Measurements from ENCODE around the gene P4HA2. TPM values are rescaled to one million over a fixed set of nuclear protein-coding genes. Genes with fewer than 3 reads are reported as not detected.

The P4HA2 gene
- total and polyA plus RNA-seq, 2 experiments from 2014 or later = 5.9 to 8.0 TPM

DNA sequence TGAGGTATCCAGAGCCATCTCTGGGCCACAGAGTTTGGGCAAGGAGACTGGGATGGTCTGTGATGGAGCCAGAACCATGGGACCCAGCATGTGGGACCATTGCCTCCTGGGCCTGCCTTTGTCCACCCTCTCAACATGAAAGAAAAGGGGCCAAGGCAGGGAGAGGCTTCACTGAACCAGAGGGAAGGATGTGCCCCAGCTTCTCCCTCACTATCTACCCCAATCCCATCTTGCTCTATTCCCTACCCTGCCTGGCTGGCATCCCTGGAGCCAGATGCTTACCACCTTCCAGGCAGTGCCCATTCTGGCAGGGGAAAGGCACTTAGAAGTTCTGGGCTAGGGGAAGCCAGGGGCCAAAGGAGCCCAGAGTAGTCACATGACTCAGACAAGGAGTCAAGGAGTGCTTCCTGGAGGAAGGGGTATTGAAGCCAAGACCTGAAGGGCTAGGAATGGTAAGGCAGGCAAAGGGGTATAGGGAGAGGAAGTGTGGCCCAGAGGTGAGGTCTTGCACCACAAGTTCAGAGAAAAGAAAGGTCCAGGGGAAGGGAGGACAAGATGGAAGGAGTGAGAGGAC lies 39.6 kb upstream of the P4HA2 start:
- ATAC-seq = no peak
- no peak overlapping the region for H3K4me2 ChIP-seq
- no peaks in the 10 kb centered on the region for H3K9me2 ChIP-seq (ENCODE audit: insufficient read depth)
- no peak for DNase-seq (ENCODE audit: low spot score)
- Mint-ChIP-seq H3K4me1 (no peaks in the 10 kb centered on the region), H3K27me3 (ENCODE audit: insufficient read depth, low read depth, poor library complexity) (peaks cover 4% of the 10 kb centered on the region), H3K9me3 (no peaks in the 10 kb centered on the region), H3K27ac (no peak overlapping the region), H3K4me3 (no peak overlapping the region), H3K36me3 (ENCODE audit: low read depth) (no peaks in the 10 kb centered on the region)
- no peaks in the 10 kb centered on the region for H3K4me1 ChIP-seq (ENCODE audit: insufficient read depth)
- H2AFZ ChIP-seq = no peak overlapping the region
- no peaks in the 10 kb centered on the region for H3K79me2 ChIP-seq (replicated peaks; ENCODE audit: insufficient read depth)
- H3F3A ChIP-seq (replicated peaks; ENCODE audit: low read depth) = peaks cover 3% of the 10 kb centered on the region; the same call in 1 of the 2 replicates
- no peak overlapping the region for H3K4me3 ChIP-seq
- H4K20me1 ChIP-seq (replicated peaks; ENCODE audit: insufficient read depth) = no peaks in the 10 kb centered on the region
- no peak for TF ChIP-seq ZNF114 (CRISPR knock-in tag; IDR thresholded peaks at IDR 0.05)
- no peak for TF ChIP-seq EZH2 (IDR thresholded peaks at IDR 0.05; ENCODE audit: low read depth, unreplicated experiment)
- TF ChIP-seq POLR2AphosphoS5 (IDR thresholded peaks at IDR 0.05; ENCODE audit: low read depth) = no peak
- TF ChIP-seq, protein P1, sequence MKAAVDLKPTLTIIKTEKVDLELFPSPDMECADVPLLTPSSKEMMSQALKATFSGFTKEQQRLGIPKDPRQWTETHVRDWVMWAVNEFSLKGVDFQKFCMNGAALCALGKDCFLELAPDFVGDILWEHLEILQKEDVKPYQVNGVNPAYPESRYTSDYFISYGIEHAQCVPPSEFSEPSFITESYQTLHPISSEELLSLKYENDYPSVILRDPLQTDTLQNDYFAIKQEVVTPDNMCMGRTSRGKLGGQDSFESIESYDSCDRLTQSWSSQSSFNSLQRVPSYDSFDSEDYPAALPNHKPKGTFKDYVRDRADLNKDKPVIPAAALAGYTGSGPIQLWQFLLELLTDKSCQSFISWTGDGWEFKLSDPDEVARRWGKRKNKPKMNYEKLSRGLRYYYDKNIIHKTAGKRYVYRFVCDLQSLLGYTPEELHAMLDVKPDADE (IDR thresholded peaks at IDR 0.05) = no peak
- TF ChIP-seq, protein P2, sequence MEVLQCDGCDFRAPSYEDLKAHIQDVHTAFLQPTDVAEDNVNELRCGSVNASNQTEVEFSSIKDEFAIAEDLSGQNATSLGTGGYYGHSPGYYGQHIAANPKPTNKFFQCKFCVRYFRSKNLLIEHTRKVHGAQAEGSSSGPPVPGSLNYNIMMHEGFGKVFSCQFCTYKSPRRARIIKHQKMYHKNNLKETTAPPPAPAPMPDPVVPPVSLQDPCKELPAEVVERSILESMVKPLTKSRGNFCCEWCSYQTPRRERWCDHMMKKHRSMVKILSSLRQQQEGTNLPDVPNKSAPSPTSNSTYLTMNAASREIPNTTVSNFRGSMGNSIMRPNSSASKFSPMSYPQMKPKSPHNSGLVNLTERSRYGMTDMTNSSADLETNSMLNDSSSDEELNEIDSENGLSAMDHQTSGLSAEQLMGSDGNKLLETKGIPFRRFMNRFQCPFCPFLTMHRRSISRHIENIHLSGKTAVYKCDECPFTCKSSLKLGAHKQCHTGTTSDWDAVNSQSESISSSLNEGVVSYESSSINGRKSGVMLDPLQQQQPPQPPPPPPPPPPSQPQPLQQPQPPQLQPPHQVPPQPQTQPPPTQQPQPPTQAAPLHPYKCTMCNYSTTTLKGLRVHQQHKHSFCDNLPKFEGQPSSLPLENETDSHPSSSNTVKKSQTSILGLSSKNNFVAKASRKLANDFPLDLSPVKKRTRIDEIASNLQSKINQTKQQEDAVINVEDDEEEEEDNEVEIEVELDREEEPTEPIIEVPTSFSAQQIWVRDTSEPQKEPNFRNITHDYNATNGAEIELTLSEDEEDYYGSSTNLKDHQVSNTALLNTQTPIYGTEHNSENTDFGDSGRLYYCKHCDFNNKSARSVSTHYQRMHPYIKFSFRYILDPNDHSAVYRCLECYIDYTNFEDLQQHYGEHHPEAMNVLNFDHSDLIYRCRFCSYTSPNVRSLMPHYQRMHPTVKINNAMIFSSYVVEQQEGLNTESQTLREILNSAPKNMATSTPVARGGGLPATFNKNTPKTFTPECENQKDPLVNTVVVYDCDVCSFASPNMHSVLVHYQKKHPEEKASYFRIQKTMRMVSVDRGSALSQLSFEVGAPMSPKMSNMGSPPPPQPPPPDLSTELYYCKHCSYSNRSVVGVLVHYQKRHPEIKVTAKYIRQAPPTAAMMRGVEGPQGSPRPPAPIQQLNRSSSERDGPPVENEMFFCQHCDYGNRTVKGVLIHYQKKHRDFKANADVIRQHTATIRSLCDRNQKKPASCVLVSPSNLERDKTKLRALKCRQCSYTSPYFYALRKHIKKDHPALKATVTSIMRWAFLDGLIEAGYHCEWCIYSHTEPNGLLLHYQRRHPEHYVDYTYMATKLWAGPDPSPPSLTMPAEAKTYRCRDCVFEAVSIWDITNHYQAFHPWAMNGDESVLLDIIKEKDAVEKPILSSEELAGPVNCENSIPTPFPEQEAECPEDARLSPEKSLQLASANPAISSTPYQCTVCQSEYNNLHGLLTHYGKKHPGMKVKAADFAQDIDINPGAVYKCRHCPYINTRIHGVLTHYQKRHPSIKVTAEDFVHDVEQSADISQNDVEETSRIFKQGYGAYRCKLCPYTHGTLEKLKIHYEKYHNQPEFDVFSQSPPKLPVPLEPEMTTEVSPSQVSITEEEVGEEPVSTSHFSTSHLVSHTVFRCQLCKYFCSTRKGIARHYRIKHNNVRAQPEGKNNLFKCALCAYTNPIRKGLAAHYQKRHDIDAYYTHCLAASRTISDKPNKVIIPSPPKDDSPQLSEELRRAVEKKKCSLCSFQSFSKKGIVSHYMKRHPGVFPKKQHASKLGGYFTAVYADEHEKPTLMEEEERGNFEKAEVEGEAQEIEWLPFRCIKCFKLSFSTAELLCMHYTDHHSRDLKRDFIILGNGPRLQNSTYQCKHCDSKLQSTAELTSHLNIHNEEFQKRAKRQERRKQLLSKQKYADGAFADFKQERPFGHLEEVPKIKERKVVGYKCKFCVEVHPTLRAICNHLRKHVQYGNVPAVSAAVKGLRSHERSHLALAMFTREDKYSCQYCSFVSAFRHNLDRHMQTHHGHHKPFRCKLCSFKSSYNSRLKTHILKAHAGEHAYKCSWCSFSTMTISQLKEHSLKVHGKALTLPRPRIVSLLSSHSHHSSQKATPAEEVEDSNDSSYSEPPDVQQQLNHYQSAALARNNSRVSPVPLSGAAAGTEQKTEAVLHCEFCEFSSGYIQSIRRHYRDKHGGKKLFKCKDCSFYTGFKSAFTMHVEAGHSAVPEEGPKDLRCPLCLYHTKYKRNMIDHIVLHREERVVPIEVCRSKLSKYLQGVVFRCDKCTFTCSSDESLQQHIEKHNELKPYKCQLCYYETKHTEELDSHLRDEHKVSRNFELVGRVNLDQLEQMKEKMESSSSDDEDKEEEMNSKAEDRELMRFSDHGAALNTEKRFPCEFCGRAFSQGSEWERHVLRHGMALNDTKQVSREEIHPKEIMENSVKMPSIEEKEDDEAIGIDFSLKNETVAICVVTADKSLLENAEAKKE (CRISPR knock-in tag; IDR thresholded peaks at IDR 0.05) = no peak
- no peak for TF ChIP-seq JUNB (IDR thresholded peaks at IDR 0.05; ENCODE audit: unreplicated experiment)
- no peak for TF ChIP-seq CREB1 (CRISPR knock-in tag; IDR thresholded peaks at IDR 0.05; ENCODE audit: low read depth)
- TF ChIP-seq ZNF331 (CRISPR knock-in tag; IDR thresholded peaks at IDR 0.05; ENCODE audit: low read depth) = no peak
- no peak for TF ChIP-seq NANOG (IDR thresholded peaks at IDR 0.05; ENCODE audit: borderline replicate concordance)
- TF ChIP-seq, protein P3, sequence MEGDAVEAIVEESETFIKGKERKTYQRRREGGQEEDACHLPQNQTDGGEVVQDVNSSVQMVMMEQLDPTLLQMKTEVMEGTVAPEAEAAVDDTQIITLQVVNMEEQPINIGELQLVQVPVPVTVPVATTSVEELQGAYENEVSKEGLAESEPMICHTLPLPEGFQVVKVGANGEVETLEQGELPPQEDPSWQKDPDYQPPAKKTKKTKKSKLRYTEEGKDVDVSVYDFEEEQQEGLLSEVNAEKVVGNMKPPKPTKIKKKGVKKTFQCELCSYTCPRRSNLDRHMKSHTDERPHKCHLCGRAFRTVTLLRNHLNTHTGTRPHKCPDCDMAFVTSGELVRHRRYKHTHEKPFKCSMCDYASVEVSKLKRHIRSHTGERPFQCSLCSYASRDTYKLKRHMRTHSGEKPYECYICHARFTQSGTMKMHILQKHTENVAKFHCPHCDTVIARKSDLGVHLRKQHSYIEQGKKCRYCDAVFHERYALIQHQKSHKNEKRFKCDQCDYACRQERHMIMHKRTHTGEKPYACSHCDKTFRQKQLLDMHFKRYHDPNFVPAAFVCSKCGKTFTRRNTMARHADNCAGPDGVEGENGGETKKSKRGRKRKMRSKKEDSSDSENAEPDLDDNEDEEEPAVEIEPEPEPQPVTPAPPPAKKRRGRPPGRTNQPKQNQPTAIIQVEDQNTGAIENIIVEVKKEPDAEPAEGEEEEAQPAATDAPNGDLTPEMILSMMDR (conservative IDR thresholded peaks at IDR 0.05; ENCODE audit: low read depth in 2 of 2) = no peak
- TF ChIP-seq, protein P4, sequence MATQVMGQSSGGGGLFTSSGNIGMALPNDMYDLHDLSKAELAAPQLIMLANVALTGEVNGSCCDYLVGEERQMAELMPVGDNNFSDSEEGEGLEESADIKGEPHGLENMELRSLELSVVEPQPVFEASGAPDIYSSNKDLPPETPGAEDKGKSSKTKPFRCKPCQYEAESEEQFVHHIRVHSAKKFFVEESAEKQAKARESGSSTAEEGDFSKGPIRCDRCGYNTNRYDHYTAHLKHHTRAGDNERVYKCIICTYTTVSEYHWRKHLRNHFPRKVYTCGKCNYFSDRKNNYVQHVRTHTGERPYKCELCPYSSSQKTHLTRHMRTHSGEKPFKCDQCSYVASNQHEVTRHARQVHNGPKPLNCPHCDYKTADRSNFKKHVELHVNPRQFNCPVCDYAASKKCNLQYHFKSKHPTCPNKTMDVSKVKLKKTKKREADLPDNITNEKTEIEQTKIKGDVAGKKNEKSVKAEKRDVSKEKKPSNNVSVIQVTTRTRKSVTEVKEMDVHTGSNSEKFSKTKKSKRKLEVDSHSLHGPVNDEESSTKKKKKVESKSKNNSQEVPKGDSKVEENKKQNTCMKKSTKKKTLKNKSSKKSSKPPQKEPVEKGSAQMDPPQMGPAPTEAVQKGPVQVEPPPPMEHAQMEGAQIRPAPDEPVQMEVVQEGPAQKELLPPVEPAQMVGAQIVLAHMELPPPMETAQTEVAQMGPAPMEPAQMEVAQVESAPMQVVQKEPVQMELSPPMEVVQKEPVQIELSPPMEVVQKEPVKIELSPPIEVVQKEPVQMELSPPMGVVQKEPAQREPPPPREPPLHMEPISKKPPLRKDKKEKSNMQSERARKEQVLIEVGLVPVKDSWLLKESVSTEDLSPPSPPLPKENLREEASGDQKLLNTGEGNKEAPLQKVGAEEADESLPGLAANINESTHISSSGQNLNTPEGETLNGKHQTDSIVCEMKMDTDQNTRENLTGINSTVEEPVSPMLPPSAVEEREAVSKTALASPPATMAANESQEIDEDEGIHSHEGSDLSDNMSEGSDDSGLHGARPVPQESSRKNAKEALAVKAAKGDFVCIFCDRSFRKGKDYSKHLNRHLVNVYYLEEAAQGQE (IDR thresholded peaks at IDR 0.05; ENCODE audit: unreplicated experiment) = no peak
- no peak for TF ChIP-seq EZH2phosphoT487 (IDR thresholded peaks at IDR 0.05; ENCODE audit: unreplicated experiment)
- no peak for TF ChIP-seq STAT1 (IDR thresholded peaks at IDR 0.05; ENCODE audit: unreplicated experiment)
- H3K27me3 ChIP-seq (ENCODE audit: insufficient read depth) = no peaks in the 10 kb centered on the region
- H3K36me3 ChIP-seq (ENCODE audit: insufficient read depth) = no peaks in the 10 kb centered on the region
- no peak overlapping the region for H3K27ac ChIP-seq (ENCODE audit: low read depth)

Measured in GM23338 (cell line).